Tibial nerve (tissue), 4 donors: ENCODE results near the gene TCP11L2.

Source experiments
- EP300 ChIP-seq, 2 donors: sonication (generic); formaldehyde crosslinking; IDR thresholded peaks; one replicate each; pipeline ENCODE4 v1.6.1; 2017; ENCODE audit warnings: antibody characterized with exemption in 2 of 2, mild to moderate bottlenecking in 1 of 2
- TF ChIP-seq, protein P1 (sequence below), 5 experiments: fragments of 200-600 bp in 3 of 5; fragments of 450-650 bp in 2 of 5; sonication (generic) in 3 of 5; IDR thresholded peaks; one replicate each; pipeline ENCODE4 v1.5.1; 2016 to 2019; ENCODE audit warnings: antibody characterized with exemption in 5 of 5, mild to moderate bottlenecking in 3 of 5, moderate library complexity in 2 of 5

DNA sequence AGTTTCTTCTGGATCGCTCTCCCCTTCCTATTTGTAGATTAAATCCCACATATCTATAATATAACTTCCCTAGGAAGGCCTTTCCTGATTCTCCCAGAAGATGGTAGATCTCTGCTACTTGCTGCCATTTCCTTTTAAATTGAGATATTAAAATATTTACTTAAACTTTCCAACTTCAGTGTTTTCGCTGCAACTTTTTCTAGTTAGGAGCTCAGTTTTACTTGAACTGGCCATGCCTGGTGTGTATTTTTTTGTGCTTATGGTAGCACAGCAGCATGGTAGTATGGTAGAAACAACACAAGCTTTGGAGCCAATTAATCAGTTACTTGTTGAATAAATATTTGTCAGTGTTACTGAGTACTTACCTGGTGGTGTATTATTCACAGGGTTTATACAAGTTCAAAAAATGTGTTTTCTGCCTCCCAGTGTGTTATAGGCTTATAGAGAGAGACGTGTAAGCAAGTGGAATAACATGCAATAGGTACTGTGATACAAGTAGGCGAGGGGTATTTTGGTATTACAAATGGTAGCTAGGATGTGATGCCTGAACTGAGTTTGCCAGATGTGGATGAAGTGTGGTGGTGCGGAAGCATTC, 58.0 kb downstream of the TCP11L2 start:
- no peak for TF ChIP-seq EP300 (IDR thresholded peaks at IDR 0.05)
- TF ChIP-seq, protein P1, sequence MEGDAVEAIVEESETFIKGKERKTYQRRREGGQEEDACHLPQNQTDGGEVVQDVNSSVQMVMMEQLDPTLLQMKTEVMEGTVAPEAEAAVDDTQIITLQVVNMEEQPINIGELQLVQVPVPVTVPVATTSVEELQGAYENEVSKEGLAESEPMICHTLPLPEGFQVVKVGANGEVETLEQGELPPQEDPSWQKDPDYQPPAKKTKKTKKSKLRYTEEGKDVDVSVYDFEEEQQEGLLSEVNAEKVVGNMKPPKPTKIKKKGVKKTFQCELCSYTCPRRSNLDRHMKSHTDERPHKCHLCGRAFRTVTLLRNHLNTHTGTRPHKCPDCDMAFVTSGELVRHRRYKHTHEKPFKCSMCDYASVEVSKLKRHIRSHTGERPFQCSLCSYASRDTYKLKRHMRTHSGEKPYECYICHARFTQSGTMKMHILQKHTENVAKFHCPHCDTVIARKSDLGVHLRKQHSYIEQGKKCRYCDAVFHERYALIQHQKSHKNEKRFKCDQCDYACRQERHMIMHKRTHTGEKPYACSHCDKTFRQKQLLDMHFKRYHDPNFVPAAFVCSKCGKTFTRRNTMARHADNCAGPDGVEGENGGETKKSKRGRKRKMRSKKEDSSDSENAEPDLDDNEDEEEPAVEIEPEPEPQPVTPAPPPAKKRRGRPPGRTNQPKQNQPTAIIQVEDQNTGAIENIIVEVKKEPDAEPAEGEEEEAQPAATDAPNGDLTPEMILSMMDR (IDR thresholded peaks at IDR 0.05): no peak
